ENCODE results near the gene MDM2. TPM values are rescaled to one million over a fixed set of nuclear protein-coding genes. Genes with fewer than 3 reads are reported as not detected.
"Not testable (repeated sequence)": the region's sequence is repeated elsewhere in the genome, so short reads cannot be mapped to it uniquely, and the experiment has no call there.

The MDM2 gene
- total RNA-seq, 4 donors from 2014 or later: 39.5 to 84.1 (median 61.8) TPM

DNA sequence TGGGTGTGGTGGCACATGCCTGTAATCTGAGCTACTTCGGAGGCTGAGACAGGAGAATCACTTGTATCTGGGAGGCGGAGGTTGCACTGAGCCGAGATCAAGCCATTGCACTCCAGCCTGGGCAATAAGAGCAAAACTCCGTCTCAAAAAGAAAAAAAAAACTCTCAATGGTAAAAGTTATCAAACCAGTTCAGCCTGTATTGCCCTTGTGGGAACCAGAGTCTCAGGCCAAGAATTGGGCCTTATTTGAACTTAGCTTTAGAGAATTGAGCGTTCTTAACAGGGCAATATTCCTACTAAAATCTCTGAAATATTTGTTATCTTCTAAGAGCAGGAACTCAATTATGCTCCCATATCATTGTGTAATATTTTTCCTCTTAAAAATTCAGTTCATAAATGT, 7.7 kb upstream of the MDM2 start:
- no peaks in the 10 kb centered on the region for H3K9me3 ChIP-seq
- no peak overlapping the region for H3K4me3 ChIP-seq
- TF ChIP-seq, protein P1, sequence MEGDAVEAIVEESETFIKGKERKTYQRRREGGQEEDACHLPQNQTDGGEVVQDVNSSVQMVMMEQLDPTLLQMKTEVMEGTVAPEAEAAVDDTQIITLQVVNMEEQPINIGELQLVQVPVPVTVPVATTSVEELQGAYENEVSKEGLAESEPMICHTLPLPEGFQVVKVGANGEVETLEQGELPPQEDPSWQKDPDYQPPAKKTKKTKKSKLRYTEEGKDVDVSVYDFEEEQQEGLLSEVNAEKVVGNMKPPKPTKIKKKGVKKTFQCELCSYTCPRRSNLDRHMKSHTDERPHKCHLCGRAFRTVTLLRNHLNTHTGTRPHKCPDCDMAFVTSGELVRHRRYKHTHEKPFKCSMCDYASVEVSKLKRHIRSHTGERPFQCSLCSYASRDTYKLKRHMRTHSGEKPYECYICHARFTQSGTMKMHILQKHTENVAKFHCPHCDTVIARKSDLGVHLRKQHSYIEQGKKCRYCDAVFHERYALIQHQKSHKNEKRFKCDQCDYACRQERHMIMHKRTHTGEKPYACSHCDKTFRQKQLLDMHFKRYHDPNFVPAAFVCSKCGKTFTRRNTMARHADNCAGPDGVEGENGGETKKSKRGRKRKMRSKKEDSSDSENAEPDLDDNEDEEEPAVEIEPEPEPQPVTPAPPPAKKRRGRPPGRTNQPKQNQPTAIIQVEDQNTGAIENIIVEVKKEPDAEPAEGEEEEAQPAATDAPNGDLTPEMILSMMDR (IDR thresholded peaks at IDR 0.05): no peak
- TF ChIP-seq POLR2A (IDR thresholded peaks at IDR 0.05) (no peak), EP300 (IDR thresholded peaks at IDR 0.05) (no peak), POLR2AphosphoS5 (IDR thresholded peaks at IDR 0.05) (no peak)
- no peaks in the 10 kb centered on the region for H3K27me3 ChIP-seq
- H3K4me1 ChIP-seq: peaks cover 5% of the 10 kb centered on the region
- DNase-seq (ENCODE audit: low spot score in 2 of 2): no peak
- H3K36me3 ChIP-seq: no peaks in the 10 kb centered on the region
- H3K27ac ChIP-seq: no peak overlapping the region
- 54% methylated on average over 5 of the region's 5 CpGs for WGBS

DNA sequence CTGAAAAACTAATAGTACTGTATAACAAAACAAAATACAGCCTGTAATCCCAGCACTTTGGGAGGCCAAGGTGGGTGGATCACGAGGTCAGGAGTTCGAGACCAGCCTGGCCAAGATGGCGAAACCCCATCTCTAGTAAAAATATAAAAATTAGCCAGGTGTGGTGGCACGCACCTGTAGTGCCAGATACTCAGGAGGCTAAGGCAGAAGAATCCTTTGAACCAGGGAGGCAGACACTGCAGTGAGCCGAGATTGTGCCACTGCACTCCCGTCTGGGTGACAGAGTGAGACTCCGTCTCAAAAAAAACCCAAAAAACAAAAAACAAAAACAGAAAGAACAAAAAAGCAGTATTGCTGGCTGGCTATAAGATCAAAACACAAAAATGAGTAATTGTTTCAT, 6.9 kb upstream of the MDM2 start:
- H3K4me1 ChIP-seq; H3K4me3 ChIP-seq; DNase-seq (ENCODE audit: low spot score in 2 of 2); H3K27me3 ChIP-seq; H3K36me3 ChIP-seq; H3K9me3 ChIP-seq; H3K27ac ChIP-seq: not testable (repeated sequence)
- WGBS: 97% methylated on average over 7 of the region's 7 CpGs

DNA sequence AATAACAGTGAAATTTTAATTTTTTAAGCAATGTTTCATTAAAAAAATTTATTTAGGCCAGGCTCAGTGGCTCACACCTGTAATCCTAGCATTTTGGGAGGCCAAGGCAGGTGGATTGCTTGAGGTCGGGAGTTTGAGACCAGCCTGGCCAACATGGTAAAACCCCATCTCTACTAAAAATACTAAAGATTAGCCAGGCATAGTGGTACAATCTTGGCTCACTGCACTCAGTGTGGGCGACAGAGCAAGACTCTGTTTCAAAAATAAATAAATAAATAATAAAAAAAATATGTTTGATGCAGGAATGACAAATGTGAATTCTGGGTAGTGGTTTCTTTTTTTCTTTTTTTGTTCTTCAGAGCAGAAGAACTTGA, 5.6 kb upstream of the MDM2 start:
- DNase-seq (ENCODE audit: low spot score in 2 of 2); H3K27ac ChIP-seq; H3K36me3 ChIP-seq; H3K9me3 ChIP-seq; H3K27me3 ChIP-seq; H3K4me3 ChIP-seq: not testable (repeated sequence)
- H3K4me1 ChIP-seq: peaks cover 11% of the 10 kb centered on the region
- 81% methylated on average over 2 of the region's 2 CpGs for WGBS

DNA sequence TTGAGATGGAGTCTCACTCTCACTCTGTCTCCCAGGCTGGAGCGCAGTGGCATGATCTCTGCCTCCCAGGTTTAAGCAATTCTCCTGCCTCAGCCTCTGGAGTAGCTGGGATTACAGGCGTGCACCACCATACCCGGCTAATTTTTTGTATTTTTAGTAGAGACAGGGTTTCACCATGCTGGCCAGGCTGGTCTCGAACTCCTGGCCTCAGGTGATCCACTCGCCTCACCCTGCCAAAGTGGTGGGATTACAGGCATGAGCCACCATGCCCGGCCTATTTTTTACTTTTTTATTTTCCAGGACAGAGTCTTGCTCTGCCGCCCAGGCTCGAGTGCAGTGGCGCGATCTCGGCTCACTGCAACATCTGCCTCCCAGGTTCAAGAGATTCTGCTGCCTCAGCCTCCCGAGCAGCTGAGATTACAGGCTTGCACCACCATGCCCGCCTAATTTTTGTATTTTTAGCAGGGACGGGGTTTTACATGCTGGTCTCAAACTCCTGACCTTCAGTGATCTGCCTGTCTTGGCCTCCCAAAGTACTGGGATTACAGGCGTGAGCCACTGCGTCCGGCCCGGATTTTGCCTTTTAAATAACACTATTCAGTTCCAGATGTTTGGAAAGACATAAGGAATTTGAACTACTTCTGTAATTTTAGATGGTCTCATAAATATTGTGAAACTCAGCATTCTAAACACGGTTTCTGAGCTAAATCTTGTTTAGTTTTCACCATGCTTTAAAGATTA, 4.9 kb upstream of the MDM2 start:
- H3K9me3 ChIP-seq; H3K27me3 ChIP-seq; DNase-seq (ENCODE audit: low spot score in 2 of 2); H3K4me3 ChIP-seq; H3K36me3 ChIP-seq: not testable (repeated sequence)
- Histone ChIP-seq H3K4me1 (peaks cover 11% of the 10 kb centered on the region), H3K27ac (peak overlapping the region; percentile 13)
- WGBS: 79% methylated on average over 19 of the region's 19 CpGs

DNA sequence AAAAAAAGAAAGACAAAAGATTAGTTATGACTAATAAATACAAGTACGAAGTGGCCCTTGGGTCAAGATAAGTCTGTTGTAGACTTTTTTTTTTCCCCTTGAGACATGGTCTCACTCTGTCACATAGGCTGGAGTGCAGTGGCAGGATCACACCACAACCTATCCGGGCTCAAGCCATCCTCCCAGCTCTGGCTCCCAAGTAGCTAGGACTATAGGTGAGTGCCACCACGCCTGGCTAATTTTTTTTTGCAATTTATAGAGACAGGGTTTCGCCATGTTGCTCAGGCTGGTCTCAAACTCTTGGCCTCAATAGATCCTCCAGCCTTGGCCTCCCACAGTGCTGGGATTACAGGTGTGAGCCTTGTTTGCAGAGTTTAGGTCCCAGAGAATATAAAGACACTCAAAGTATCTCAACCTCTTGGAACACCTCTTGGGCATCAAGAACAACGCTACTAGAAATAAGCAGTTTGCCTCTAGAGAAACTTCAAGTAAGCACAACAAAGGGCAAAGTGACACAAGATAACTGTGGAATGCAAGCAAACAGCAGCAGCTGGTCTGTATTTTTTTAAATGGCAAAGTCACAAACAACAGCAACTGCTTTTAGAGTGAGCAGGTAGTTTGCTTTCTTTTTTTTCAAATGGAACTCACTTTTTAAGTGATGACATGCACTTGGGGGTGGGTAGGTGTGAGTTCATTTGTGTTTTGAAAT, 3.9 kb upstream of the MDM2 start:
- WGBS: 95% methylated on average over 5 of the region's 5 CpGs
- Histone ChIP-seq H3K4me1 (peaks cover 13% of the 10 kb centered on the region), H3K9me3 (no peaks in the 10 kb centered on the region), H3K27me3 (no peaks in the 10 kb centered on the region), H3K27ac (peak overlapping the region; percentile 7), H3K4me3 (no peak overlapping the region), H3K36me3 (no peaks in the 10 kb centered on the region)
- no peak for TF ChIP-seq EP300 (IDR thresholded peaks at IDR 0.05)
- no peak for TF ChIP-seq POLR2A (IDR thresholded peaks at IDR 0.05)
- TF ChIP-seq, protein P1 (IDR thresholded peaks at IDR 0.05): no peak
- TF ChIP-seq POLR2AphosphoS5 (IDR thresholded peaks at IDR 0.05): no peak
- no peak for DNase-seq (ENCODE audit: low spot score in 2 of 2)

DNA sequence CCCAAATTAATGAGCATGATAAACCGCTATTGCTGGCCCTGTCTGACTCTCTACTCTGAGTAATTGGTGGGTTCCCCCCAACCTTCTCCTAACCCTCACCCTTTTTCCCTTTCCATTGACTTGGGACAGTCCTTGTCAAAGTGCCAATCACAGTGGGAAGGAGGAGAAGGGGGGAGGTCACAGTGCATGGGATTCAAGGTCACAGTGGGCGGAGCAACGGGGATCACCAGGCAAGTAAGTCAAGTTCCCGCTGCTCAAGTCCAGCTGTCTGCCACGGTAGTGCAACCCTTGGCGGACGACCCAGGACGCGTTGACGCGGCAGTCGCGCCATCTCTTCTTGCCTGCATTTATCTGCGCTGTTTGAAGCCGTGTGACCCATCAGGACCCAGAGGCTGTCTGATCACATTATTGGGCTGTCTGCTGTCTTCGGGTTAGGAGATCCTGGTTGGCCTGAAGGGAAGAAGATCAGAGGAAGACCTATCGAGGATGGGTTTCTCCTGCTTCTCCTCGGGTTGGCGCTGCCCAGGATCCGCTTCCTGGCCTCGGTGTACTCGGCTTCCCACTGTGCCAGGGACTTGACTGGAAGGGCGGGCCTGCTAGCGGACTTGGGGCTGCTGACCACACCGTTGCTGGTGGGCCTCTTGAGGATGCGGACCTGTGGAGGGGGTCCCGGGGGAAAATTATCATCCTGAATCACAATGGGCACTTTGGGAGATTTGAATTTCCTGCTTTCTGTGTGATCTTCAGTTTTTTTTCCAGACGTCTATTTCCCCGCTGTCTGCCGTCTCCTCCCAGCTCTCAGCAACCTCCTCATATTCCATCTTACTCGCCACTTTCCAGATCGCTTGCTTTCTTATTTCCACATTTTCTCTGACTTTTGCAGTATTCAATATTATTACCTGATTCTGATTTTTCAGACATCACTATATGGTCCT, 3.1 kb upstream of the MDM2 start:
- no peaks in the 10 kb centered on the region for H3K27me3 ChIP-seq
- no peak for DNase-seq (ENCODE audit: low spot score in 2 of 2)
- peaks cover 4% of the 10 kb centered on the region for H3K36me3 ChIP-seq
- H3K4me1 ChIP-seq: peaks cover 19% of the 10 kb centered on the region
- H3K27ac ChIP-seq: no peak overlapping the region
- no peaks in the 10 kb centered on the region for H3K9me3 ChIP-seq
- whole genome bisulfite sequencing: 90% methylated on average over 32 of the region's 32 CpGs
- TF ChIP-seq EP300 (IDR thresholded peaks at IDR 0.05) (no peak), POLR2AphosphoS5 (IDR thresholded peaks at IDR 0.05) (no peak), POLR2A (IDR thresholded peaks at IDR 0.05) (no peak)
- TF ChIP-seq, protein P1 (IDR thresholded peaks at IDR 0.05): no peak
- H3K4me3 ChIP-seq: no peak overlapping the region
